ENCODE data around the gene POLH. TPM values are rescaled to one million over a fixed set of nuclear protein-coding genes. Genes with fewer than 3 reads are reported as not detected.

POLH gene
- total and polyA plus RNA-seq, 2 experiments from 2014 or later = 5.8 to 7.9 TPM

DNA sequence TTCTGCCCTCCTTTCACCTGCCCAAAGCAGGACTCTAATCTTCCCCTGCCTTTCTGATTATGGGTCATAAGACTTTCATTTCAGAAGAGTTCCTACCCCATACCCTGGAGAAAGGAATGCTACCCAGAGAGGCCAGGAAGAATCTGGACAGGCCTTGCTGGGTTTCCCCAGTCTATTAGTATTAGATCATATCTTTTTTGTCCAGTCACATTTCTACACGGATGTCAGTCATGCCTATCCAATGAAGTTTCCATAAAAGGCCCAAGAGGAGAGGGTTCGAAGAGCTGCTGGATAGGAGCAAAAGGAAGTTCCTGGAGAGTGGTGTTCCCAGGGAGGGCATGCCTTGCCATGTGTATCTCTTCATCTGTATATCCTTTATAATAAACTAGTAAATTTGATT, 3.2 kb downstream of the POLH start:
- peaks cover 7% of the 10 kb centered on the region for H3K4me1 Mint-ChIP-seq
- DNase-seq (ENCODE audit: low spot score) (no peak), ATAC-seq (no peak)
- H3K27ac Mint-ChIP-seq = no peak overlapping the region
- Histone ChIP-seq H3K36me3 (ENCODE audit: insufficient read depth) (0 out of 2 replicates have a peak, but pooled peaks cover 4% of the 10 kb centered on the region), H3K4me2 (no peak overlapping the region), H4K20me1 (replicated peaks; ENCODE audit: insufficient read depth) (0 out of 2 replicates have a peak, but pooled peaks cover 3% of the 10 kb centered on the region), H3K79me2 (replicated peaks; ENCODE audit: insufficient read depth) (peaks cover 59% of the 10 kb centered on the region), H3K27ac (ENCODE audit: low read depth) (no peak overlapping the region), H3K27me3 (ENCODE audit: insufficient read depth) (no peaks in the 10 kb centered on the region), H3K4me1 (ENCODE audit: insufficient read depth) (peaks cover 12% of the 10 kb centered on the region), H3F3A (replicated peaks; ENCODE audit: low read depth) (peaks cover 7% of the 10 kb centered on the region; the same call in 1 of the 2 replicates), H3K4me3 (no peak overlapping the region), H3K9me2 (ENCODE audit: insufficient read depth) (no peaks in the 10 kb centered on the region), H2AFZ (no peak overlapping the region)
- H3K4me3 Mint-ChIP-seq = no peak overlapping the region; the same call in 2 of the 3 replicates
- peaks cover 10% of the 10 kb centered on the region for H3K27me3 Mint-ChIP-seq (ENCODE audit: insufficient read depth, low read depth, poor library complexity)
- H3K9me3 Mint-ChIP-seq = peaks cover 12% of the 10 kb centered on the region; the same call in 2 of the 3 replicates
- peaks cover 39% of the 10 kb centered on the region for H3K36me3 Mint-ChIP-seq (ENCODE audit: low read depth)
- TF ChIP-seq, protein P1, sequence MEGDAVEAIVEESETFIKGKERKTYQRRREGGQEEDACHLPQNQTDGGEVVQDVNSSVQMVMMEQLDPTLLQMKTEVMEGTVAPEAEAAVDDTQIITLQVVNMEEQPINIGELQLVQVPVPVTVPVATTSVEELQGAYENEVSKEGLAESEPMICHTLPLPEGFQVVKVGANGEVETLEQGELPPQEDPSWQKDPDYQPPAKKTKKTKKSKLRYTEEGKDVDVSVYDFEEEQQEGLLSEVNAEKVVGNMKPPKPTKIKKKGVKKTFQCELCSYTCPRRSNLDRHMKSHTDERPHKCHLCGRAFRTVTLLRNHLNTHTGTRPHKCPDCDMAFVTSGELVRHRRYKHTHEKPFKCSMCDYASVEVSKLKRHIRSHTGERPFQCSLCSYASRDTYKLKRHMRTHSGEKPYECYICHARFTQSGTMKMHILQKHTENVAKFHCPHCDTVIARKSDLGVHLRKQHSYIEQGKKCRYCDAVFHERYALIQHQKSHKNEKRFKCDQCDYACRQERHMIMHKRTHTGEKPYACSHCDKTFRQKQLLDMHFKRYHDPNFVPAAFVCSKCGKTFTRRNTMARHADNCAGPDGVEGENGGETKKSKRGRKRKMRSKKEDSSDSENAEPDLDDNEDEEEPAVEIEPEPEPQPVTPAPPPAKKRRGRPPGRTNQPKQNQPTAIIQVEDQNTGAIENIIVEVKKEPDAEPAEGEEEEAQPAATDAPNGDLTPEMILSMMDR (conservative IDR thresholded peaks at IDR 0.05; ENCODE audit: low read depth in 2 of 2) = no peak
- TF ChIP-seq STAT1 (IDR thresholded peaks at IDR 0.05; ENCODE audit: unreplicated experiment) (no peak), ZNF114 (CRISPR knock-in tag; IDR thresholded peaks at IDR 0.05) (no peak), POLR2AphosphoS5 (IDR thresholded peaks at IDR 0.05; ENCODE audit: low read depth) (no peak), ZNF331 (CRISPR knock-in tag; IDR thresholded peaks at IDR 0.05; ENCODE audit: low read depth) (no peak)
- TF ChIP-seq, protein P2, sequence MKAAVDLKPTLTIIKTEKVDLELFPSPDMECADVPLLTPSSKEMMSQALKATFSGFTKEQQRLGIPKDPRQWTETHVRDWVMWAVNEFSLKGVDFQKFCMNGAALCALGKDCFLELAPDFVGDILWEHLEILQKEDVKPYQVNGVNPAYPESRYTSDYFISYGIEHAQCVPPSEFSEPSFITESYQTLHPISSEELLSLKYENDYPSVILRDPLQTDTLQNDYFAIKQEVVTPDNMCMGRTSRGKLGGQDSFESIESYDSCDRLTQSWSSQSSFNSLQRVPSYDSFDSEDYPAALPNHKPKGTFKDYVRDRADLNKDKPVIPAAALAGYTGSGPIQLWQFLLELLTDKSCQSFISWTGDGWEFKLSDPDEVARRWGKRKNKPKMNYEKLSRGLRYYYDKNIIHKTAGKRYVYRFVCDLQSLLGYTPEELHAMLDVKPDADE (IDR thresholded peaks at IDR 0.05) = no peak
- TF ChIP-seq, protein P3, sequence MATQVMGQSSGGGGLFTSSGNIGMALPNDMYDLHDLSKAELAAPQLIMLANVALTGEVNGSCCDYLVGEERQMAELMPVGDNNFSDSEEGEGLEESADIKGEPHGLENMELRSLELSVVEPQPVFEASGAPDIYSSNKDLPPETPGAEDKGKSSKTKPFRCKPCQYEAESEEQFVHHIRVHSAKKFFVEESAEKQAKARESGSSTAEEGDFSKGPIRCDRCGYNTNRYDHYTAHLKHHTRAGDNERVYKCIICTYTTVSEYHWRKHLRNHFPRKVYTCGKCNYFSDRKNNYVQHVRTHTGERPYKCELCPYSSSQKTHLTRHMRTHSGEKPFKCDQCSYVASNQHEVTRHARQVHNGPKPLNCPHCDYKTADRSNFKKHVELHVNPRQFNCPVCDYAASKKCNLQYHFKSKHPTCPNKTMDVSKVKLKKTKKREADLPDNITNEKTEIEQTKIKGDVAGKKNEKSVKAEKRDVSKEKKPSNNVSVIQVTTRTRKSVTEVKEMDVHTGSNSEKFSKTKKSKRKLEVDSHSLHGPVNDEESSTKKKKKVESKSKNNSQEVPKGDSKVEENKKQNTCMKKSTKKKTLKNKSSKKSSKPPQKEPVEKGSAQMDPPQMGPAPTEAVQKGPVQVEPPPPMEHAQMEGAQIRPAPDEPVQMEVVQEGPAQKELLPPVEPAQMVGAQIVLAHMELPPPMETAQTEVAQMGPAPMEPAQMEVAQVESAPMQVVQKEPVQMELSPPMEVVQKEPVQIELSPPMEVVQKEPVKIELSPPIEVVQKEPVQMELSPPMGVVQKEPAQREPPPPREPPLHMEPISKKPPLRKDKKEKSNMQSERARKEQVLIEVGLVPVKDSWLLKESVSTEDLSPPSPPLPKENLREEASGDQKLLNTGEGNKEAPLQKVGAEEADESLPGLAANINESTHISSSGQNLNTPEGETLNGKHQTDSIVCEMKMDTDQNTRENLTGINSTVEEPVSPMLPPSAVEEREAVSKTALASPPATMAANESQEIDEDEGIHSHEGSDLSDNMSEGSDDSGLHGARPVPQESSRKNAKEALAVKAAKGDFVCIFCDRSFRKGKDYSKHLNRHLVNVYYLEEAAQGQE (IDR thresholded peaks at IDR 0.05; ENCODE audit: unreplicated experiment) = no peak

DNA sequence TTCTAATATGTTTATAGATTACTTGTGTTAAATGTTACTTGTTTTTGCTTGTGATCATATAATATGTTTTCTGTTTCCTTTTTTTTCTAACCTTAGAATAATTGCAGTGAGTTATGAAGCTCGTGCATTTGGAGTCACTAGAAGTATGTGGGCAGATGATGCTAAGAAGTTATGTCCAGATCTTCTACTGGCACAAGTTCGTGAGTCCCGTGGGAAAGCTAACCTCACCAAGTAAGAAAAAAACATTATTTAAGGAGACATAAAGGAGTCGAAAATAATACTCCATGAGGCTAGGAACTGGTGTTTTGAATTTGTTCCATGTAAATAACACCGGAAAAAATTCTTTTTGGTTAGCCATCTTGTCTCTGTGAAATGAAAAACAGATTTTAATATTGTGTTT, 6.9 kb downstream of the POLH start:
- H3K4me3 ChIP-seq = no peak overlapping the region
- ATAC-seq = no peak
- no peaks in the 10 kb centered on the region for H3K27me3 ChIP-seq (ENCODE audit: insufficient read depth)
- H3K9me2 ChIP-seq (ENCODE audit: insufficient read depth) = no peaks in the 10 kb centered on the region
- H3K27me3 Mint-ChIP-seq (ENCODE audit: insufficient read depth, low read depth, poor library complexity) = no peaks in the 10 kb centered on the region
- no peak overlapping the region for H3K4me2 ChIP-seq
- peaks cover 58% of the 10 kb centered on the region for H3K36me3 Mint-ChIP-seq (ENCODE audit: low read depth)
- no peak overlapping the region for H3K27ac Mint-ChIP-seq
- DNase-seq (ENCODE audit: low spot score) = no peak
- no peaks in the 10 kb centered on the region for H3K4me1 ChIP-seq (ENCODE audit: insufficient read depth)
- H2AFZ ChIP-seq = no peak overlapping the region
- H3K36me3 ChIP-seq (ENCODE audit: insufficient read depth) = 0 out of 2 replicates have a peak, but pooled peaks cover 18% of the 10 kb centered on the region
- no peak overlapping the region for H3K27ac ChIP-seq (ENCODE audit: low read depth)
- no peaks in the 10 kb centered on the region for H4K20me1 ChIP-seq (replicated peaks; ENCODE audit: insufficient read depth)
- peaks cover 12% of the 10 kb centered on the region; the same call in 2 of the 3 replicates for H3K9me3 Mint-ChIP-seq
- H3K79me2 ChIP-seq (replicated peaks; ENCODE audit: insufficient read depth) = peaks cover 25% of the 10 kb centered on the region
- no peak overlapping the region for H3K4me3 Mint-ChIP-seq
- no peaks in the 10 kb centered on the region for H3F3A ChIP-seq (replicated peaks; ENCODE audit: low read depth)
- no peak for TF ChIP-seq POLR2AphosphoS5 (IDR thresholded peaks at IDR 0.05; ENCODE audit: low read depth)
- H3K4me1 Mint-ChIP-seq = no peaks in the 10 kb centered on the region

Data from GM23338 (cell line).